ENCODE results near the gene PLAU.
"Not testable (repeated sequence)": the region's sequence is repeated elsewhere in the genome, so short reads cannot be mapped to it uniquely, and the experiment has no call there.

The PLAU gene

GRCh38 chr10:73898730-73899410 is 12.1 kb upstream of the PLAU start:
- no peak for DNase-seq (ENCODE audit: low spot score)

DNA sequence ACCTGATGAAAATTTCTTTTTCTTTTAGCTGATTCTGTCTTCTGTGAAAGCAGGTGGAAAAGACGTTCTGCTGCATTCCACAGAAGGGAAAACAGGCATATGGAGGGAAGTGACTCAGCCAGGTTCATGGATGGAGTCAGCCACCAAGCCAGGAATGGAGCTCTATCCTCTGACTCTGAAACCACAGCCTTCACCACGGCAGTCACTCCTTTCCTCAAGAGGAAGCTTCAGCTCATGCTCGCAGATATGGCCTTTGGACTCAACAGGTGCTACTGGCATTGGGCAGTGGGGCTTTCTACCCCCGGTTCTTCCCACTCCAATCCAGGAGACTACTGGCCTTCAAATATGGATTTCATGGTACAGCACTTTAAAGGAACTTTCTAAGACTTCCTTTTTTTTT is 11.5 kb upstream of the PLAU start:
- peak; percentile 76 for DNase-seq (ENCODE audit: low spot score)

DNA sequence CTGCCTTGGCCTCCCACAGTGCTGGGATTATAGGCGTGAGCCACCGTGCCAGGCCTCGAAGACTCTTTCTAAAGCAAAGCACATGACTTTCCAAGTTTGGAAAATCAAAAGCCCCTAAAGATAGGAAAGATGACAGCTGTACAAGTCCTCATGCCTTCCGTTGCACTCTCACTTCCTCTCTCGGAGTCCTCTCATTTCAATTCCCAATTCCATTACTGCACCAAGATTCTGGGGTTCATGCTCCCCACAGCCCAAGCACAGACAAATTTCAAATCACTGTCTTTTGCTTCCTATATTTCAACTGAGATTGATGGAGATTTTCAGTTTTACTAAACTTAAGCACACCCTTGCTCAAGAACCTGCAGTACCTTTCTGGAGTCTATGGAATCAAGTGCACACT is 10.9 kb upstream of the PLAU start:
- DNase-seq (ENCODE audit: low spot score) = no peak

DNA sequence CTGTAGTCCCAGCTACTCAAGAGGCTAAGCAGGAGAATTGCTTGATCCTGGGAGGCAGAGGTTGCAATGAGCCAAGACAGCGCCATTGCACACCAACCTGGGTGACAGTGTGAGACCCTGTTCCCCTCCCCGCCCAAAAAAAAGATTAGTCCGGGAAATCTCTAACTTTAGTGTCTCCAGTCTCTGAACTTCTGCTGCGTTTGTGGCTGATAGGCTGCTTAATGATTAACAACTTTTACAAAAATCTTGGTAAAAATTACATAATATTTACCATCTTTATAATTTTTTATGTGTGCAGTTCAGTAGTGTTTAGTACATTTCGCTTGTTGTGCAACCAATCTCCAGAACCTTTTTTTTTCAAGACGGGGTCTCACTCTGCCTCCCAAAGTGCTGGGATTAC is 9.7 kb upstream of the PLAU start:
- no peak for DNase-seq (ENCODE audit: low spot score)

GRCh38 chr10:73902351-73902750 is 8.6 kb upstream of the PLAU start:
- no peak for DNase-seq (ENCODE audit: low spot score)

- DNase-seq (ENCODE audit: low spot score) = peak; percentile 48
Observed at GRCh38 chr10:73905256-73906020, 5.5 kb upstream of the PLAU start.

- DNase-seq (ENCODE audit: low spot score) = no peak
Observed at GRCh38 chr10:73906524-73907447, 4.1 kb upstream of the PLAU start.

- DNase-seq (ENCODE audit: low spot score) = no peak
Observed at GRCh38 chr10:73907841-73908517, 3.0 kb upstream of the PLAU start.

GRCh38 chr10:73908853-73909539 is 1.9 kb upstream of the PLAU start:
- DNase-seq (ENCODE audit: low spot score) = peak; percentile 94

- DNase-seq (ENCODE audit: low spot score) = no peak
Observed at GRCh38 chr10:73909540-73910115, 1.3 kb upstream of the PLAU start.

DNA sequence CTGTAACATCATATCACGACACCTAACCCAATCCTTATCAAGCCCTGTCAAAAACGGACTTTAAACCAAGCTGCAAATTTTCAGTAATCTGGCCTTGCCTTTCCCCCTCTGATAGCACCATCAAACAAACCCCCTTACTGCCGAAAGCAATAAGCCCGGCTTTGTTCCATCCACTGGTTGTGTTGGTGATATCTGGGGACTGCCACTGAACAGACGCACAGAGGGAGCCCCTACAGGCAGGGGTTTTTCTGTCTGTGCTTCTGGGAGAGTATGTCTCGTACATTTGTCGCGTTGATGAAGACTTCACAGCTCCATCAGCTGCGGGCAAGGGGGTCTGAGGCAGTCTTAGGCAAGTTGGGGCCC is 550 bp upstream of the PLAU start:
- peak; percentile 46 for DNase-seq (ENCODE audit: low spot score)

GRCh38 chr10:73911553-73912004 is 647 bp downstream of the PLAU start:
- peak; percentile 52 for DNase-seq (ENCODE audit: low spot score)

DNA sequence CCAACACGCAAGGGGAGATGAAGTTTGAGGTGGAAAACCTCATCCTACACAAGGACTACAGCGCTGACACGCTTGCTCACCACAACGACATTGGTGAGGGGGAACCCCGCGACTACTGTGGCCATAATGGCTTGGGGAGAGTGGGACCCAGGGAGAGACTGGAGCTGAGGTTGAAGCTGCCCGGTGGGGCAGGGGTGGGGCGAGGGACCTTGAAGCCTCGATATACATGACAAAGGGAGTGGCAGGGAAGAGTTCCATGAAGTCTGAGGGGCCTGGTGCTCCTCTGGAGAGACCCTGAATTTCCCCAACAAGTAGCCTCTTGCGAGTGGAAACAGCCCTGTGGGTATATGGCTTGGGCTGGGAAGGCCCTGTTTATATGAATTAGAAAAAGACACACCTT is 3.1 kb downstream of the PLAU start:
- DNase-seq (ENCODE audit: low spot score) = no peak

DNA sequence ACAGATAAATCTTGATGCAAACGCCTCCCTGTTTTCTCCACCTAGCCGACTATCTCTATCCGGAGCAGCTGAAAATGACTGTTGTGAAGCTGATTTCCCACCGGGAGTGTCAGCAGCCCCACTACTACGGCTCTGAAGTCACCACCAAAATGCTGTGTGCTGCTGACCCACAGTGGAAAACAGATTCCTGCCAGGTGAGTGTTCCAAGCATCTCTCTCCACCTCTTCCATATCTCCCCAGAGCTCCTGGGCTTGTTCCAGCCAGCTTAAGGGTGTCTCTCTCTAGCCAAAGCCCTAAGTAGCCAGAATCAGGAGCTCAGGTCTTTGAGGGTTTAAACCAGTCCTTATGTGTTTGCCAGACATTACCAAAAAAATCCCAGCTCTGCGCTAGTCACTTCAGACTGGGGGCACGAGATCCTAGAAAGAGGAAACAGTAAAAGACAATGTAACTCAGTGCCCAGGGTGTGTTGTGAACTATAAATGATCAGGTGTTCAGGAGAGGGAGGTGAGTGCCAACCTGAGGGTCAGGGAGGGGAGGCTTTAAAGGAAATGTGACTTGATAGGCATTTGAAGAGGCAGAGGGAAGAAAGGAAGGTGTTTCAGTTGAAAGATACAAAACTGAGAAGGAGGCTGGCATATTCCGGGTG is 4.4 kb downstream of the PLAU start:
- no peak for DNase-seq (ENCODE audit: low spot score)

GRCh38 chr10:73916761-73917470 is 6.0 kb downstream of the PLAU start:
- DNase-seq (ENCODE audit: low spot score) = no peak

DNA sequence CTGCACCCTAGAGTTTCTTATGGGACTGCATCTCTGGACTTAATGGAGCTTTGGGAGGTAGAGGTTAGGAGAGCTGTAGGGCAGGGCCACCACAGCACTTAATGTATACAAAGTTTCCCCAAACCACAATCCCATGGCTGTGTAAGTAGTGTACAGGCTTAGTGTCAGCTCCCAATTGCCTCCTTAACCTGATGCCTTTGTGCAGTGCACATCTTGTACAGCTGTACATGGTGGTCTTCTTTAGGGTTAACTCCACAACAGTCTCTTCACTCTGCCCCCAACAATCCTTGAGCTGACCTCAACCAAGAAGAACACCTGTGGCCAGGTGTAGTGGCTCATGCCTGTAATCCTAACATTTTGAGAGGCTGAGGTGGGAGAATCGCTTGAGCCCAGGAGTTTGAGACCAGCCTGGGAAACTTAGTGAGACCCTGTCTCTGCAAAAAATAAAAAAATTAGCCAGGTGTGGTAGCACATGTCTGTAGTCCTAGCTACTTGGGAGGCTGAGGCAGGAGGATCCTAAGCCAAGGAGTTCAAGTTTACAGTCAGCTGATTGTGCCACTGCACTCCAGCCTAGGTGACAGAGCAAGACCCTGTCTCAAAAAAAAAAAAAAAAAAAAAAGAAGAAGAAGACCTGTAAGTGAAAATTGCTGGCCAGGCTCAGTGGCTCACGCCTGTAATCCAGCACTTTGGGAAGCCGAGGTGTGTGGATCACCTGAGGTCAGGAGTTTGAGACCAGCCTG is 6.8 kb downstream of the PLAU start:
- no peak for DNase-seq (ENCODE audit: low spot score)

DNA sequence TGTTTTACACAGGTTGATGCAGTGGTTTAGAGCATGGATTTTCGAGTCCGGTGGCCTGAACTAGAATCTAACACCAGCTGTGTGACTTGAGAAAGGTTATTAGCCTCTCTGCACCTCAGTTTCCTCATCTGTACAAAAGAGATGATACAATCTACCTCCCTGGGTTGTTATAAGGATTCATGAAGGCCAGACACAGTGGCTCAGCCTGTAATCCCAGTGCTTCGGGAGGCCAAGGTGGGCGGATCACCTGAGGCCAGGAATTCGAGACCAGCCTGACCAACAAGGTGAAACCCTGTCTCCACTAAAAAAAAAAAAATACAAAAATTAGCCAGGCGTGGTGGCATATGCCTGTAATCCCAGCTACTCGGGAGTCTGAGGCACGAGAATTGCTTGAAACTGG is 8.5 kb downstream of the PLAU start:
- DNase-seq (ENCODE audit: low spot score) = not testable (repeated sequence)

DNA sequence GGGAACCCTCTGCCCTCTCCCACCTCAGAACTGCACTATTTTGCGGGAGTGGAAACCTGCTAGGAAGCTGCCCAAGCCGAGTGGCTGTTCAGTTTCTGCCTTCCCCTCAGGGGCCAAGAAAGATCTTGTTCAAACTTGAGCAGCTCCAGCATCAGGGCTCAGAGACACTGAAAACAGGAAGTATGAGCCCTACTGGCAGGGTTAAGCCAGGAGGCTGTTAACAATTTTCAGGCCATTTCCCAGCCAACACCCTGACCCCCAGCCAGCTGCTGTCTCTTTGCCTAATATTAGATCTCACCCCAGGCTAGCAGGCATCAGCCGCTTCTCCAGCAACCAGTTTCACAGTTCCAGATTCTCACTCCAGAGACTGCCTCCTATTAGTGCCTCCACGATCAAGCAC is 9.2 kb downstream of the PLAU start:
- DNase-seq (ENCODE audit: low spot score) = no peak

Data from RKO (cell line).